GM23338 (cell line): ENCODE measurements around the gene PRSS27. TPM values are rescaled to one million over a fixed set of nuclear protein-coding genes. Genes with fewer than 3 reads are reported as not detected.

Experiments
- ATAC-seq: fragments of 200-7000 bp; cut with Tn5 transposase; 3 replicates; pipeline ENCODE4 v1.9.1; 2020
- DNase-seq: peaks from one replicate; pipeline ENCODE4 v3.0.0-alpha.2; 2015; ENCODE audit warnings: low spot score
- H2AFZ ChIP-seq: fragments of 200-600 bp; sonication (generic); 2 replicates; pipeline ENCODE4 v1.8.0; 2016; ENCODE audit warnings: antibody characterized with exemption, mild to moderate bottlenecking, moderate library complexity
- H3F3A ChIP-seq: fragments of 200-600 bp; sonication (generic); replicated peaks from 2 replicates; pipeline ENCODE4 v1.8.0; 2017; ENCODE audit warnings: antibody characterized with exemption, mixed run types, low read depth
- H3K27ac ChIP-seq: fragments of 200-600 bp; sonication (generic); 2 replicates; pipeline ENCODE4 v1.6.1; 2016; ENCODE audit warnings: low read depth
- H3K27me3 ChIP-seq: fragments of 200-600 bp; sonication (generic); 2 replicates; pipeline ENCODE4 v1.8.0; 2016; ENCODE audit warnings: mild to moderate bottlenecking, mixed run types, moderate library complexity; ENCODE audit not compliant: insufficient read depth
- H3K36me3 ChIP-seq: fragments of 200-600 bp; sonication (generic); 2 replicates; pipeline ENCODE4 v1.8.0; 2016; ENCODE audit warnings: mild to moderate bottlenecking; ENCODE audit not compliant: insufficient read depth
- H3K4me1 ChIP-seq: fragments of 200-600 bp; sonication (generic); 2 replicates; pipeline ENCODE4 v1.8.0; 2016; ENCODE audit warnings: mild to moderate bottlenecking, moderate library complexity; ENCODE audit not compliant: insufficient read depth
- H3K4me2 ChIP-seq: fragments of 200-600 bp; sonication (generic); 2 replicates; pipeline ENCODE4 v1.7.1; 2017; ENCODE audit warnings: mixed run types
- H3K4me3 ChIP-seq: fragments of 200-600 bp; sonication (generic); 2 replicates; pipeline ENCODE4 v1.6.1; 2016; ENCODE audit warnings: mixed run types
- H3K79me2 ChIP-seq: fragments of 200-600 bp; sonication (generic); replicated peaks from 2 replicates; pipeline ENCODE4 v1.8.0; 2017; ENCODE audit warnings: mild to moderate bottlenecking; ENCODE audit not compliant: insufficient read depth
- H3K9me2 ChIP-seq: fragments of 200-600 bp; sonication (generic); 2 replicates; pipeline ENCODE4 v1.8.0; 2017; ENCODE audit not compliant: insufficient read depth
- H4K20me1 ChIP-seq: fragments of 200-600 bp; sonication (generic); replicated peaks from 2 replicates; pipeline ENCODE4 v1.8.0; 2017; ENCODE audit warnings: mild to moderate bottlenecking; ENCODE audit not compliant: insufficient read depth
- H3K27ac Mint-ChIP-seq: 2 replicates; pipeline ENCODE4 v1.8.0; 2020; ENCODE audit warnings: inconsistent platforms, mild to moderate bottlenecking, moderate library complexity, mixed read lengths
- H3K27me3 Mint-ChIP-seq: 3 replicates; pipeline ENCODE4 v1.8.0; 2022; ENCODE audit warnings: low read depth, mild to moderate bottlenecking, moderate library complexity, mixed read lengths, inconsistent platforms; ENCODE audit not compliant: insufficient read depth, poor library complexity
- H3K36me3 Mint-ChIP-seq: 3 replicates; pipeline ENCODE4 v1.8.0; 2021; ENCODE audit warnings: low read depth, mild to moderate bottlenecking, inconsistent platforms, moderate library complexity, mixed read lengths
- H3K4me1 Mint-ChIP-seq: 3 replicates; pipeline ENCODE4 v1.8.0; 2020; ENCODE audit warnings: mild to moderate bottlenecking, inconsistent platforms, mixed read lengths
- H3K4me3 Mint-ChIP-seq: 3 replicates; pipeline ENCODE4 v1.8.0; 2021; ENCODE audit warnings: moderate library complexity, mild to moderate bottlenecking, inconsistent platforms, mixed read lengths
- H3K9me3 Mint-ChIP-seq: 3 replicates; pipeline ENCODE4 v1.8.0; 2020; ENCODE audit warnings: moderate library complexity, mild to moderate bottlenecking, inconsistent platforms, mixed read lengths
- CREB1 ChIP-seq: fragments of 250-450 bp; sonication (Bioruptor Pico); IDR thresholded peaks from 2 replicates; pipeline ENCODE4 v1.5.0; 2020; ENCODE audit warnings: low read depth, mild to moderate bottlenecking, moderate library complexity
- CTCF ChIP-seq, 2 experiments: fragments of 200-600 bp in 1 of 2; sonication (generic) in 1 of 2; conservative IDR thresholded peaks; 2 replicates each; pipeline versions ENCODE4 v1.5.1 to v1.6.1; 2016 to 2017; ENCODE audit warnings: antibody characterized with exemption in 2 of 2, low read depth in 2 of 2, mild to moderate bottlenecking in 2 of 2, moderate library complexity in 1 of 2
- ETS1 ChIP-seq: IDR thresholded peaks from 2 replicates; pipeline ENCODE4 v1.6.1; 2016; ENCODE audit warnings: antibody characterized with exemption
- EZH2 ChIP-seq: fragments of 200-600 bp; sonication (generic); IDR thresholded peaks from one replicate; pipeline ENCODE4 v1.8.0; 2017; ENCODE audit warnings: antibody characterized with exemption, mild to moderate bottlenecking, low read depth; ENCODE audit not compliant: unreplicated experiment
- EZH2phosphoT487 ChIP-seq: fragments of 200-600 bp; sonication (generic); IDR thresholded peaks from one replicate; pipeline ENCODE4 v1.8.1; 2018; ENCODE audit warnings: antibody characterized with exemption; ENCODE audit not compliant: unreplicated experiment
- JUNB ChIP-seq: IDR thresholded peaks from one replicate; pipeline ENCODE4 v1.6.1; 2016; ENCODE audit warnings: antibody characterized with exemption; ENCODE audit not compliant: unreplicated experiment
- NANOG ChIP-seq: IDR thresholded peaks from 2 replicates; pipeline ENCODE4 v1.6.1; 2016; ENCODE audit warnings: antibody characterized with exemption, borderline replicate concordance
- REST ChIP-seq: IDR thresholded peaks from one replicate; pipeline ENCODE4 v1.6.1; 2018; ENCODE audit warnings: antibody characterized with exemption; ENCODE audit not compliant: unreplicated experiment
- STAT1 ChIP-seq: IDR thresholded peaks from one replicate; pipeline ENCODE4 v1.6.1; 2016; ENCODE audit warnings: antibody characterized with exemption; ENCODE audit not compliant: unreplicated experiment
- ZNF114 ChIP-seq: fragments of 250-450 bp; sonication (Bioruptor Pico); IDR thresholded peaks from 2 replicates; pipeline ENCODE4 v1.5.0; 2020; ENCODE audit warnings: mild to moderate bottlenecking, moderate library complexity
- ZNF331 ChIP-seq: fragments of 250-450 bp; sonication (Bioruptor Pico); IDR thresholded peaks from 2 replicates; pipeline ENCODE4 v1.5.0; 2020; ENCODE audit warnings: low read depth, mild to moderate bottlenecking, moderate library complexity
- ZNF462 ChIP-seq: fragments of 250-450 bp; sonication (Bioruptor Pico); IDR thresholded peaks from 2 replicates; pipeline ENCODE4 v1.5.0; 2020; ENCODE audit warnings: mild to moderate bottlenecking, moderate library complexity
- polyA plus RNA-seq: library from polyadenylated mRNA; unstranded; fragments of >200 nt; fragmentation: Nextera tagmentation; extraction: Ambion mirVana; gene quantifications from 2 replicates; pipeline ENCODE4 v1.2.1, GENCODE V29; 2016
- total RNA-seq: library from RNA; depleted of rRNA; stranded (reverse); fragments of >200 nt; shearing (Covaris generic); gene quantifications from 2 replicates; pipeline ENCODE4 v1.2.3, GENCODE V29; 2014

PRSS27 gene
- total and polyA plus RNA-seq, 2 experiments from 2014 or later = 0.73 to 1.6 TPM

GRCh38 chr16:2687531-2688308 lies 32.3 kb downstream of the PRSS27 start:
- Histone ChIP-seq H3K4me3 (no peak overlapping the region), H2AFZ (no peak overlapping the region), H3K36me3 (no peaks in the 10 kb centered on the region), H3K27ac (no peak overlapping the region), H3K79me2 (peaks cover 56% of the 10 kb centered on the region), H3K27me3 (no peaks in the 10 kb centered on the region), H3K9me2 (no peaks in the 10 kb centered on the region), H3F3A (no peaks in the 10 kb centered on the region), H3K4me1 (no peaks in the 10 kb centered on the region), H3K4me2 (no peak overlapping the region), H4K20me1 (no peaks in the 10 kb centered on the region; the same call in 1 of the 2 replicates)
- Mint-ChIP-seq H3K4me3 (no peak overlapping the region), H3K4me1 (peaks cover 4% of the 10 kb centered on the region; the same call in 1 of the 3 replicates), H3K36me3 (no peaks in the 10 kb centered on the region), H3K27me3 (peaks cover 9% of the 10 kb centered on the region), H3K27ac (no peak overlapping the region), H3K9me3 (no peaks in the 10 kb centered on the region)
- no peak for TF ChIP-seq CREB1 (CRISPR knock-in tag)
- TF ChIP-seq NANOG = no peak
- no peak for TF ChIP-seq ETS1
- no peak for TF ChIP-seq EZH2phosphoT487
- TF ChIP-seq CTCF (conservative IDR thresholded peaks at IDR 0.05; ENCODE audit: low read depth in 2 of 2) = no peak
- TF ChIP-seq ZNF462 (CRISPR knock-in tag) = no peak
- no peak for TF ChIP-seq EZH2
- no peak for TF ChIP-seq JUNB
- no peak for TF ChIP-seq STAT1
- TF ChIP-seq REST = no peak
- no peak for TF ChIP-seq ZNF114
- TF ChIP-seq ZNF331 = no peak
- DNase-seq (no peak), ATAC-seq (no peak)
